HEK293T (cell line): ENCODE measurements around the gene SLC13A5.
"Not testable (repeated sequence)": the region's sequence is repeated elsewhere in the genome, so short reads cannot be mapped to it uniquely, and the experiment has no call there.

ENCODE experiments used
- CTCF ChIA-PET: fragments of 350-600 bp; formaldehyde crosslinking; extraction: SDS; loops from one replicate; lab custom pipeline; 2021; ENCODE audit warnings: antibody characterized with exemption, inconsistent platforms; lab: Yijun Ruan, JAX
- POLR2A ChIA-PET: fragments of 350-600 bp; formaldehyde crosslinking; extraction: SDS; loops from one replicate; lab custom pipeline; 2020; ENCODE audit warnings: antibody characterized with exemption, inconsistent platforms; lab: Yijun Ruan, JAX
- DNase-seq: peaks from one replicate; pipeline ENCODE4 v3.0.0; 2012; ENCODE audit warnings: mixed read lengths; ENCODE audit errors: extremely low spot score
- ARNT ChIP-seq: fragments of 450-650 bp; IDR thresholded peaks from 2 replicates; pipeline ENCODE4 v1.6.1; 2017; ENCODE audit warnings: mild to moderate bottlenecking
- BHLHE40 ChIP-seq: fragments of 450-650 bp; IDR thresholded peaks from 2 replicates; pipeline ENCODE4 v1.6.1; 2016; ENCODE audit warnings: mild to moderate bottlenecking, moderate library complexity, borderline replicate concordance
- CTBP1 ChIP-seq: fragments of 450-650 bp; IDR thresholded peaks from 2 replicates; pipeline ENCODE4 v1.6.1; 2016; ENCODE audit warnings: borderline replicate concordance
- ELF4 ChIP-seq: fragments of 450-650 bp; IDR thresholded peaks from 2 replicates; pipeline ENCODE4 v1.6.1; 2017; ENCODE audit warnings: antibody characterized with exemption
- FOXA1 ChIP-seq: fragments of 450-650 bp; IDR thresholded peaks from 2 replicates; pipeline ENCODE4 v1.6.1; 2016; ENCODE audit warnings: mild to moderate bottlenecking
- FOXK2 ChIP-seq: fragments of 450-650 bp; IDR thresholded peaks from 2 replicates; pipeline ENCODE4 v1.6.1; 2016; ENCODE audit warnings: mild to moderate bottlenecking
- FOXM1 ChIP-seq: fragments of 450-650 bp; IDR thresholded peaks from 2 replicates; pipeline ENCODE4 v1.6.1; 2017; ENCODE audit warnings: mild to moderate bottlenecking, borderline replicate concordance
- HDGF ChIP-seq: fragments of 450-650 bp; IDR thresholded peaks from 2 replicates; pipeline ENCODE4 v1.6.1; 2017; ENCODE audit warnings: antibody characterized with exemption, borderline replicate concordance
- L3MBTL2 ChIP-seq: fragments of 450-650 bp; conservative IDR thresholded peaks from 2 replicates; pipeline ENCODE4 v1.6.1; 2016; ENCODE audit warnings: mild to moderate bottlenecking
- LEF1 ChIP-seq: fragments of 450-650 bp; IDR thresholded peaks from 2 replicates; pipeline ENCODE4 v1.6.1; 2017; ENCODE audit warnings: mild to moderate bottlenecking, borderline replicate concordance
- NFRKB ChIP-seq: fragments of 450-650 bp; IDR thresholded peaks from 2 replicates; pipeline ENCODE4 v1.6.1; 2016; ENCODE audit warnings: mild to moderate bottlenecking, moderate library complexity
- SP1 ChIP-seq: fragments of 450-650 bp; IDR thresholded peaks from 2 replicates; pipeline ENCODE4 v1.6.1; 2017
- SUZ12 ChIP-seq: fragments of 450-650 bp; IDR thresholded peaks from 2 replicates; pipeline ENCODE4 v1.6.1; 2016; ENCODE audit warnings: mild to moderate bottlenecking
- TARDBP ChIP-seq: fragments of 450-650 bp; IDR thresholded peaks from 2 replicates; pipeline ENCODE4 v1.6.1; 2016
- ZNF384 ChIP-seq: fragments of 450-650 bp; IDR thresholded peaks from 2 replicates; pipeline ENCODE4 v1.6.1; 2016
- TF ChIP-seq, protein P1 (sequence below): fragments of 450-650 bp; IDR thresholded peaks from 2 replicates; pipeline ENCODE4 v1.6.1; 2016

SLC13A5 gene

DNA sequence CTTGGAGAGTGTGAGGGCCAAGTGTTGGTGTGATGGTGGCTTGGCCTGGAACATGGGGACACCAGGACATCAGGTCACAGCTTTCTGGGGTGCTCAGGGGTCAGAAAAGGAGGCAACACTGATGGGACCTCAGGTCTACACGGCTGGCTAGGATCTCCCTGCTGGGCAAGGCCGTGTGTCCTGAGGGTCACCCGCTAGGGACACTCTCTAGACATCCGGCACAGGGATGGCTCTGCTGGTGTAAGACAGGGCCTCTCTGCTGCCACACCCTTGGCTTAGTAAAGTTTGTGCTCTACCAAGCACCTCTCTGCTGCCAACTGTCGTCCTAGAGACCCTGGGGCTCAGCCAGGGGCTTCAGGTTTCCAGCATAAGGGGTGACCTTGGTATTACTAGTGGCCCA lies 16.3 kb downstream of the SLC13A5 start:
- POLR2A ChIA-PET, result no interaction called here
- DNase-seq, result no peak
- TF ChIP-seq L3MBTL2, result no peak
- no peak for TF ChIP-seq ARNT
- TF ChIP-seq BHLHE40, result no peak
- TF ChIP-seq FOXK2, result no peak
- no peak for TF ChIP-seq HDGF
- TF ChIP-seq ELF4, result no peak
- no peak for TF ChIP-seq FOXA1
- no peak for TF ChIP-seq LEF1
- no peak for TF ChIP-seq ZNF384
- TF ChIP-seq FOXM1, result no peak
- no peak for TF ChIP-seq CTBP1
- no peak for TF ChIP-seq NFRKB
- TF ChIP-seq SP1, result no peak
- no peak for TF ChIP-seq TARDBP
- TF ChIP-seq SUZ12, result no peak
- TF ChIP-seq, protein P1, sequence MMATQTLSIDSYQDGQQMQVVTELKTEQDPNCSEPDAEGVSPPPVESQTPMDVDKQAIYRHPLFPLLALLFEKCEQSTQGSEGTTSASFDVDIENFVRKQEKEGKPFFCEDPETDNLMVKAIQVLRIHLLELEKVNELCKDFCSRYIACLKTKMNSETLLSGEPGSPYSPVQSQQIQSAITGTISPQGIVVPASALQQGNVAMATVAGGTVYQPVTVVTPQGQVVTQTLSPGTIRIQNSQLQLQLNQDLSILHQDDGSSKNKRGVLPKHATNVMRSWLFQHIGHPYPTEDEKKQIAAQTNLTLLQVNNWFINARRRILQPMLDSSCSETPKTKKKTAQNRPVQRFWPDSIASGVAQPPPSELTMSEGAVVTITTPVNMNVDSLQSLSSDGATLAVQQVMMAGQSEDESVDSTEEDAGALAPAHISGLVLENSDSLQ, result no peak
- CTCF ChIA-PET, result no interaction called here

DNA sequence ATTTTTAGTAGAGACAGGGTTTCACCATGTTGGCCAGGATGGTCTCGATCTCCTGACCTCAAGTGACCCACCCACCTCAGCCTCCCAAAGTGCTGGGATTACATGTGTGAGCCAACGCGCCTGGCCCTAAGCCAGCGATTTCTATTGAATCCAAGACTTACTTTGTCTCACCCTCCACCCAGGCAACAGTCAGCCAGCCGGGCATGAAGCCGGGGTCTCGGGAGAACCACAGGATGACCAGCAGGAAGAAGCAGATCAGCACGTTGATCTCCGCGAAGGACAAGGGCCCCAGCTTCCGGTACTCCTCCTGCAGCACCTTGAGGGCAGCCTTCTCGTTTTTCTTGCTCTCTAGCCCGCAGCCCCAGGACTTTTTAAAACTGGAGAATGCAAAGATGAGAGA lies 17.6 kb downstream of the SLC13A5 start:
- CTCF ChIA-PET, result no interaction called here

DNA sequence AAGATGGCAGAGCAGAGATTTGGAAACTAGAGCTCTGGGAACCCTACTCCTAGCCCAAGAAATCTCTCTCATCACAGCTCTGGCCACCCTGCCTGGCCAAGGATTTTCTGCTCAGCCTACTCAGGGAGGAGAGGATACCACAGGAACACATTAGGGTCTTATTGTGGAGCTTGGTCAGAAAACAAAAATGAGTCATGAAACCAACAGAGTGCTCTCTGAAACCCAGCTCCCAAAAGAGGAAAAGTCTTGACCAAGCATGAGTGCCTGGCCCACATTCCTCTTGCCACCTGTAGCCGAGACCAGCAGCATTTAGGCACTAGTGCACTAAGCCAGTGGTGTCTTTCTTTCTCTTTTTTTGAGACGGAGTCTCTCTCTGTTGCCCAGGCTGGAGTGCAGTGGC lies 18.1 kb downstream of the SLC13A5 start:
- POLR2A ChIA-PET, result no interaction called here
- CTCF ChIA-PET, result no interaction called here
- no peak for DNase-seq
- TF ChIP-seq CTBP1, result no peak
- TF ChIP-seq ARNT, result no peak
- no peak for TF ChIP-seq TARDBP
- TF ChIP-seq ELF4, result no peak
- no peak for TF ChIP-seq LEF1
- TF ChIP-seq BHLHE40, result no peak
- TF ChIP-seq HDGF, result no peak
- no peak for TF ChIP-seq L3MBTL2
- no peak for TF ChIP-seq SP1
- no peak for TF ChIP-seq FOXK2
- TF ChIP-seq ZNF384, result no peak
- no peak for TF ChIP-seq FOXA1
- no peak for TF ChIP-seq SUZ12
- TF ChIP-seq, protein P1, result no peak
- TF ChIP-seq FOXM1, result no peak
- TF ChIP-seq NFRKB, result no peak

More for the DNA sequence above, 17.6 kb downstream of the SLC13A5 start:
- POLR2A ChIA-PET, result no interaction called here
- no peak for DNase-seq
- TF ChIP-seq NFRKB, result no peak
- TF ChIP-seq HDGF, result no peak
- TF ChIP-seq CTBP1, result no peak
- no peak for TF ChIP-seq BHLHE40
- TF ChIP-seq FOXM1, result no peak
- TF ChIP-seq ARNT, result no peak
- no peak for TF ChIP-seq TARDBP
- TF ChIP-seq SP1, result no peak
- TF ChIP-seq SUZ12, result no peak
- no peak for TF ChIP-seq FOXK2
- TF ChIP-seq, protein P1, result no peak
- no peak for TF ChIP-seq ZNF384

DNA sequence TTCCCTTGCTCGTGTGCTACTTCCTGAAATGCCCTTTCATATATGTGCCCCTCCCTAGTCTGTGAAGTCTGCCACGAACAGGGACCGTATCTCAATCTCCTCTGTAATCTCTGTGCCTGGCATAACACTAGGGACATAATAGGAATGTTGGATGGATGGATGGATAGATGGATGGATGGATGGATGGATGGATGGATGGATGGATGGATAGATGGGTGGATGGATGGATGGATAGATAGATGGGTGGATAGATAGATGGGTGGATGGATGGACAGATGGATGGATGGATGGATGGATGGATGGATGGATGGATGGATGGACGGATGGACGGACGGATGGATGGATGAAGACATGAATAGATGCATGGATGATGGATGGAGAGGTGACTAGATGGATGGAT lies 21.2 kb downstream of the SLC13A5 start:
- CTCF ChIA-PET, DNase-seq, POLR2A ChIA-PET: not testable (repeated sequence)

DNA sequence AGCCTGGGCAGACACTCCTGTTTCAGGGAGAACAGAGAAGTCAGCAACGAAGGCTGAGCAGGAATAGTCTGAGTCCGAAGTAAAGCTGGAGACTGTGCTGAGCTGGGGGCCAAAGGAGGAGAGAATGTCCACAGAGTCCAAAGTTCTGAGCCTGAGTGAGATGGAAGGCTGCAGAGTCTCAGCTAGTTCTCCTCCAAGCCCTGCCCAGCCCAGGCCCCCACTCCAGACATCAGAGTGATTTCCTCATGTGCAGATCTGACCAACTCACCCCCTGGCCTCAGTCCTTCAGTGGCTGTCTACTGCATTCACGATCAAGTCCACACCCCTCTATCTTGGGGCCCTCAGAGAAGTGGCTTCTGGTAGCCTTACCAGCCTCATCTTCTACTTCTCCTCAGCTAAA lies 21.6 kb downstream of the SLC13A5 start:
- TF ChIP-seq ARNT (no peak), ZNF384 (no peak), FOXA1 (no peak), SUZ12 (no peak), NFRKB (no peak), FOXM1 (no peak), FOXK2 (no peak), CTBP1 (no peak), BHLHE40 (no peak), LEF1 (no peak), SP1 (no peak), ELF4 (no peak), TARDBP (no peak)
- TF ChIP-seq, protein P1, result no peak
- ChIA-PET CTCF (no interaction called here), POLR2A (no interaction called here)
- no peak for DNase-seq

DNA sequence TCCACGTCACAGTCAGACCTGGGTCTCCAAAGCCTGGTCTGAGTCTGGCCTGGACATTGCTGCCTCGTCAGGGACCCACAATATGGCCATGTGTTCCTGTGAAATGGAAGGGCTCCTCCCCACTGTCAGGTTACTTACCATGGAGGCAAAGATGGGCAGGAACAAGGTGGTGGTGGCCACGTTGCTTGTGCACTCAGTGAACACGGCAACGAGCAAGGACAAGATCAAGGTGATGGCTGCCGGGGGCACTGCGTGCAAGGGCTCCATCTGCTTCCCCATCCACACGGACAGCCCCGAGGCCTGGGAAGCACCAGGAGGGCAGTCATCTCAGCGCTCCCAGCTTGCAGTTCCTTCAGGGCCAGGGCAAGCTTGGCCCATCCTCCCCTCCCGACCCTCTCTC lies 22.5 kb downstream of the SLC13A5 start:
- POLR2A ChIA-PET, result no interaction called here

More for the DNA sequence above, 22.5 kb downstream of the SLC13A5 start:
- CTCF ChIA-PET, result no interaction called here
- DNase-seq, result no peak
- TF ChIP-seq L3MBTL2 (no peak), FOXA1 (no peak), SUZ12 (no peak), FOXM1 (no peak), HDGF (no peak), ZNF384 (no peak), FOXK2 (no peak), LEF1 (no peak), TARDBP (no peak), ELF4 (no peak), ARNT (no peak), BHLHE40 (no peak), SP1 (no peak), CTBP1 (no peak), NFRKB (no peak)
- TF ChIP-seq, protein P1, result no peak
